ENCODE measurements around the gene GSTM4. TPM values are rescaled to one million over a fixed set of nuclear protein-coding genes. Genes with fewer than 3 reads are reported as not detected.

GSTM4 gene
- total RNA-seq, 1 donor: 13.8 TPM

Other genes starting within 250 kb of the GSTM4 start
- 41.5 and 45.6 TPM in 2 replicates for gene PSMA5, start 229.7 kb upstream of the GSTM4 start, total RNA-seq
- gene SYPL2, start 189.6 kb upstream of the GSTM4 start, total RNA-seq: 0.88 and 1.8 TPM in 2 replicates
- 1.8 and 3.5 TPM in 2 replicates for gene ATXN7L2, start 172.2 kb upstream of the GSTM4 start, total RNA-seq
- 6.5 and 10.5 TPM in 2 replicates for gene CYB561D1, start 162.0 kb upstream of the GSTM4 start, total RNA-seq
- 2.1 and 2.5 TPM in 2 replicates for gene AMIGO1, start 146.4 kb upstream of the GSTM4 start, total RNA-seq
- not detected in 2 replicates for gene GPR61, start 116.2 kb upstream of the GSTM4 start, total RNA-seq
- 14.1 and 15.0 TPM in 2 replicates for gene GNAI3, start 107.5 kb upstream of the GSTM4 start, total RNA-seq
- gene GNAT2, start 36.5 kb upstream of the GSTM4 start, total RNA-seq: 0.29 and 0.72 TPM in 2 replicates
- gene AMPD2, start 36.3 kb upstream of the GSTM4 start, total RNA-seq: 55.4 and 59.4 TPM in 2 replicates
- 14.8 and 16.2 TPM in 2 replicates for gene GSTM2, start 12.0 kb downstream of the GSTM4 start, total RNA-seq
- not detected in 2 replicates for gene GSTM1, start 31.7 kb downstream of the GSTM4 start, total RNA-seq
- gene GSTM5, start 56.2 kb downstream of the GSTM4 start, total RNA-seq: 2.1 and 4.3 TPM in 2 replicates
- gene GSTM3, start 84.9 kb downstream of the GSTM4 start, total RNA-seq: 49.9 and 50.1 TPM in 2 replicates
- gene EPS8L3, start 107.8 kb downstream of the GSTM4 start, total RNA-seq: not detected in 2 replicates